ENCODE results near the gene PHF21A. TPM values are rescaled to one million over a fixed set of nuclear protein-coding genes. Genes with fewer than 3 reads are reported as not detected.

PHF21A gene
- total and polyA plus RNA-seq, 4 donors: 3.6 to 8.5 (median 6.2) TPM

GRCh38 chr11:46112961-46113607 is 8.2 kb downstream of the PHF21A start (continued):
- TF ChIP-seq REST (IDR thresholded peaks at IDR 0.05) (no peak), FOXA1 (IDR thresholded peaks at IDR 0.05) (no peak), EGR1 (IDR thresholded peaks at IDR 0.05; ENCODE audit: low read depth in 2 of 2) (no peak)

- no peaks in the 10 kb centered on the region for H3K9me3 ChIP-seq (ENCODE audit: control insufficient read depth in 4 of 4, low read length in 3 of 4)
- no peaks in the 10 kb centered on the region for H3K4me1 ChIP-seq (ENCODE audit: control insufficient read depth in 4 of 4, insufficient read depth in 4 of 4, low read length in 3 of 4)
- H3K4me3 ChIP-seq (ENCODE audit: low read depth in 1 of 3, low read length in 3 of 3): no peak overlapping the region
- TF ChIP-seq CTCF (IDR thresholded peaks at IDR 0.05; ENCODE audit: low read depth, low read length, missing input control) (no peak), RAD21 (IDR thresholded peaks at IDR 0.05) (no peak), RXRA (IDR thresholded peaks at IDR 0.05) (no peak), HNF4A (conservative IDR thresholded peaks at IDR 0.05) (no peak), ZBTB33 (IDR thresholded peaks at IDR 0.05) (no peak), HNF4G (IDR thresholded peaks at IDR 0.05) (no peak), REST (IDR thresholded peaks at IDR 0.05) (no peak), EGR1 (IDR thresholded peaks at IDR 0.05; ENCODE audit: low read depth in 2 of 2) (no peak), SP1 (IDR thresholded peaks at IDR 0.05) (no peak), MAX (IDR thresholded peaks at IDR 0.05) (no peak), FOXA2 (IDR thresholded peaks at IDR 0.05) (no peak)
- no peaks in the 10 kb centered on the region for H3K27me3 ChIP-seq (ENCODE audit: control insufficient read depth in 4 of 4, insufficient read depth in 4 of 4, low read length in 3 of 4)
- H3K27ac ChIP-seq (ENCODE audit: low read depth in 1 of 2, low read length in 2 of 2): no peak overlapping the region
- DNase-seq (ENCODE audit: low spot score): no peak
- H3K36me3 ChIP-seq (ENCODE audit: control insufficient read depth in 4 of 4, insufficient read depth in 3 of 4, low read depth in 1 of 4, low read length in 3 of 4): no peaks in the 10 kb centered on the region
- H3K9ac ChIP-seq (ENCODE audit: low read depth in 1 of 2, low read length in 2 of 2): no peak overlapping the region
- 93% methylated on average over 2 of the region's 2 CpGs for WGBS
Measured at GRCh38 chr11:46108751-46109150, 12.5 kb downstream of the PHF21A start.
